GM23338 (cell line): ENCODE data around the gene BLOC1S1. TPM values are rescaled to one million over a fixed set of nuclear protein-coding genes. Genes with fewer than 3 reads are reported as not detected.

Source experiments
- ATAC-seq: fragments of 200-7000 bp; cut with Tn5 transposase; 3 replicates; pipeline ENCODE4 v1.9.1; 2020
- DNase-seq: peaks from one replicate; pipeline ENCODE4 v3.0.0-alpha.2; 2015; ENCODE audit warnings: low spot score
- H2AFZ ChIP-seq: fragments of 200-600 bp; sonication (generic); 2 replicates; pipeline ENCODE4 v1.8.0; 2016; ENCODE audit warnings: antibody characterized with exemption, mild to moderate bottlenecking, moderate library complexity
- H3F3A ChIP-seq: fragments of 200-600 bp; sonication (generic); replicated peaks from 2 replicates; pipeline ENCODE4 v1.8.0; 2017; ENCODE audit warnings: antibody characterized with exemption, mixed run types, low read depth
- H3K27ac ChIP-seq: fragments of 200-600 bp; sonication (generic); 2 replicates; pipeline ENCODE4 v1.6.1; 2016; ENCODE audit warnings: low read depth
- H3K27me3 ChIP-seq: fragments of 200-600 bp; sonication (generic); 2 replicates; pipeline ENCODE4 v1.8.0; 2016; ENCODE audit warnings: mild to moderate bottlenecking, mixed run types, moderate library complexity; ENCODE audit not compliant: insufficient read depth
- H3K36me3 ChIP-seq: fragments of 200-600 bp; sonication (generic); 2 replicates; pipeline ENCODE4 v1.8.0; 2016; ENCODE audit warnings: mild to moderate bottlenecking; ENCODE audit not compliant: insufficient read depth
- H3K4me1 ChIP-seq: fragments of 200-600 bp; sonication (generic); 2 replicates; pipeline ENCODE4 v1.8.0; 2016; ENCODE audit warnings: mild to moderate bottlenecking, moderate library complexity; ENCODE audit not compliant: insufficient read depth
- H3K4me2 ChIP-seq: fragments of 200-600 bp; sonication (generic); 2 replicates; pipeline ENCODE4 v1.7.1; 2017; ENCODE audit warnings: mixed run types
- H3K4me3 ChIP-seq: fragments of 200-600 bp; sonication (generic); 2 replicates; pipeline ENCODE4 v1.6.1; 2016; ENCODE audit warnings: mixed run types
- H3K79me2 ChIP-seq: fragments of 200-600 bp; sonication (generic); replicated peaks from 2 replicates; pipeline ENCODE4 v1.8.0; 2017; ENCODE audit warnings: mild to moderate bottlenecking; ENCODE audit not compliant: insufficient read depth
- H3K9me2 ChIP-seq: fragments of 200-600 bp; sonication (generic); 2 replicates; pipeline ENCODE4 v1.8.0; 2017; ENCODE audit not compliant: insufficient read depth
- H4K20me1 ChIP-seq: fragments of 200-600 bp; sonication (generic); replicated peaks from 2 replicates; pipeline ENCODE4 v1.8.0; 2017; ENCODE audit warnings: mild to moderate bottlenecking; ENCODE audit not compliant: insufficient read depth
- H3K27ac Mint-ChIP-seq: 2 replicates; pipeline ENCODE4 v1.8.0; 2020; ENCODE audit warnings: inconsistent platforms, mild to moderate bottlenecking, moderate library complexity, mixed read lengths
- H3K27me3 Mint-ChIP-seq: 3 replicates; pipeline ENCODE4 v1.8.0; 2022; ENCODE audit warnings: low read depth, mild to moderate bottlenecking, moderate library complexity, mixed read lengths, inconsistent platforms; ENCODE audit not compliant: insufficient read depth, poor library complexity
- H3K36me3 Mint-ChIP-seq: 3 replicates; pipeline ENCODE4 v1.8.0; 2021; ENCODE audit warnings: low read depth, mild to moderate bottlenecking, inconsistent platforms, moderate library complexity, mixed read lengths
- H3K4me1 Mint-ChIP-seq: 3 replicates; pipeline ENCODE4 v1.8.0; 2020; ENCODE audit warnings: mild to moderate bottlenecking, inconsistent platforms, mixed read lengths
- H3K4me3 Mint-ChIP-seq: 3 replicates; pipeline ENCODE4 v1.8.0; 2021; ENCODE audit warnings: moderate library complexity, mild to moderate bottlenecking, inconsistent platforms, mixed read lengths
- H3K9me3 Mint-ChIP-seq: 3 replicates; pipeline ENCODE4 v1.8.0; 2020; ENCODE audit warnings: moderate library complexity, mild to moderate bottlenecking, inconsistent platforms, mixed read lengths
- CREB1 ChIP-seq: fragments of 250-450 bp; sonication (Bioruptor Pico); IDR thresholded peaks from 2 replicates; pipeline ENCODE4 v1.5.0; 2020; ENCODE audit warnings: low read depth, mild to moderate bottlenecking, moderate library complexity
- CTCF ChIP-seq, 2 experiments: fragments of 200-600 bp in 1 of 2; sonication (generic) in 1 of 2; conservative IDR thresholded peaks; 2 replicates each; pipeline versions ENCODE4 v1.5.1 to v1.6.1; 2016 to 2017; ENCODE audit warnings: antibody characterized with exemption in 2 of 2, low read depth in 2 of 2, mild to moderate bottlenecking in 2 of 2, moderate library complexity in 1 of 2
- ETS1 ChIP-seq: IDR thresholded peaks from 2 replicates; pipeline ENCODE4 v1.6.1; 2016; ENCODE audit warnings: antibody characterized with exemption
- EZH2phosphoT487 ChIP-seq: fragments of 200-600 bp; sonication (generic); IDR thresholded peaks from one replicate; pipeline ENCODE4 v1.8.1; 2018; ENCODE audit warnings: antibody characterized with exemption; ENCODE audit not compliant: unreplicated experiment
- NANOG ChIP-seq: IDR thresholded peaks from 2 replicates; pipeline ENCODE4 v1.6.1; 2016; ENCODE audit warnings: antibody characterized with exemption, borderline replicate concordance
- POLR2AphosphoS5 ChIP-seq: IDR thresholded peaks from 2 replicates; pipeline ENCODE4 v1.6.1; 2016; ENCODE audit warnings: antibody characterized with exemption, low read depth
- REST ChIP-seq: IDR thresholded peaks from one replicate; pipeline ENCODE4 v1.6.1; 2018; ENCODE audit warnings: antibody characterized with exemption; ENCODE audit not compliant: unreplicated experiment
- STAT1 ChIP-seq: IDR thresholded peaks from one replicate; pipeline ENCODE4 v1.6.1; 2016; ENCODE audit warnings: antibody characterized with exemption; ENCODE audit not compliant: unreplicated experiment
- ZNF114 ChIP-seq: fragments of 250-450 bp; sonication (Bioruptor Pico); IDR thresholded peaks from 2 replicates; pipeline ENCODE4 v1.5.0; 2020; ENCODE audit warnings: mild to moderate bottlenecking, moderate library complexity
- ZNF331 ChIP-seq: fragments of 250-450 bp; sonication (Bioruptor Pico); IDR thresholded peaks from 2 replicates; pipeline ENCODE4 v1.5.0; 2020; ENCODE audit warnings: low read depth, mild to moderate bottlenecking, moderate library complexity
- ZNF462 ChIP-seq: fragments of 250-450 bp; sonication (Bioruptor Pico); IDR thresholded peaks from 2 replicates; pipeline ENCODE4 v1.5.0; 2020; ENCODE audit warnings: mild to moderate bottlenecking, moderate library complexity
- polyA plus RNA-seq: library from polyadenylated mRNA; unstranded; fragments of >200 nt; fragmentation: Nextera tagmentation; extraction: Ambion mirVana; gene quantifications from 2 replicates; pipeline ENCODE4 v1.2.1, GENCODE V29; 2016
- total RNA-seq: library from RNA; depleted of rRNA; stranded (reverse); fragments of >200 nt; shearing (Covaris generic); gene quantifications from 2 replicates; pipeline ENCODE4 v1.2.3, GENCODE V29; 2014

The BLOC1S1 gene
- total and polyA plus RNA-seq, 2 experiments from 2014 or later, result 68.3 to 174 TPM

- Histone ChIP-seq H3K9me2 (no peaks in the 10 kb centered on the region), H3K27ac (no peak overlapping the region), H2AFZ (no peak overlapping the region), H4K20me1 (0 out of 2 replicates have a peak, but pooled peaks cover 6% of the 10 kb centered on the region), H3K27me3 (no peaks in the 10 kb centered on the region), H3K4me2 (no peak overlapping the region), H3K79me2 (peaks cover 14% of the 10 kb centered on the region), H3K4me1 (peaks cover 20% of the 10 kb centered on the region), H3K36me3 (peaks cover 8% of the 10 kb centered on the region; the same call in 1 of the 2 replicates), H3F3A (peaks cover 8% of the 10 kb centered on the region; the same call in 1 of the 2 replicates), H3K4me3 (no peak overlapping the region)
- TF ChIP-seq CTCF (conservative IDR thresholded peaks at IDR 0.05; ENCODE audit: low read depth in 2 of 2), result no peak
- TF ChIP-seq STAT1, result no peak
- TF ChIP-seq ZNF114, result no peak
- TF ChIP-seq CREB1 (CRISPR knock-in tag), result no peak
- no peak for TF ChIP-seq ZNF462 (CRISPR knock-in tag)
- no peak for TF ChIP-seq REST
- TF ChIP-seq ETS1, result no peak
- no peak for TF ChIP-seq EZH2phosphoT487
- no peak for TF ChIP-seq ZNF331 (CRISPR knock-in tag)
- no peak for TF ChIP-seq NANOG
- no peak for TF ChIP-seq POLR2AphosphoS5
- Mint-ChIP-seq H3K27me3 (peaks cover 14% of the 10 kb centered on the region), H3K4me3 (no peak overlapping the region), H3K4me1 (peaks cover 34% of the 10 kb centered on the region), H3K9me3 (no peaks in the 10 kb centered on the region), H3K27ac (peak overlapping the region; percentile 67; the same call in 1 of the 2 replicates), H3K36me3 (peaks cover 41% of the 10 kb centered on the region)
- DNase-seq (no peak), ATAC-seq (no peak)
Measured at GRCh38 chr12:55723516-55724225, 7.8 kb downstream of the BLOC1S1 start.
